ENCODE measurements around the gene HPGDS.

DNA sequence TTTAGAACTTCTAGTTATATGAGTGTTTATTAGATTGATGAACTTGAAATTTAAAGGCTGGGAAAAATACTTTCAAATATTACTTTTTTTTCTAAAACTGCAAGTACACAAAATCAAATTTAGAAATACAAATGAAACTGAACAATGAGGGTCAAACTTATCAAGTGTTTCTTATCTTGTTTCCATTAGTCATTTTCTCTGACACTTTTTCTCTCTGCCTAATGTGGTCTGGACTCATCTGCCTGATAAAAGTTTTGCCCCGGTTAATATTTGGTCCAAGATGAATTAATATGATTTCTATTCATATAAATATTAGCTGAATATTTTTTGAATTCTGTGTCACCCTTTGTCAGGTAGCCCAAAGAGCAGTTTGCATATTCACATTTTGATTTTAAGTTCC is 8.7 kb upstream of the HPGDS start:
- TF ChIP-seq CTCF (IDR thresholded peaks at IDR 0.05) (no peak), EZH2 (IDR thresholded peaks at IDR 0.05; ENCODE audit: borderline replicate concordance, insufficient read depth, low read depth, low read length, poor library complexity, severe bottlenecking) (no peak)

All from B cell (primary cell).